ENCODE results near the gene NPHP1. TPM values are rescaled to one million over a fixed set of nuclear protein-coding genes. Genes with fewer than 3 reads are reported as not detected.

Gene NPHP1
- total RNA-seq, 1 donor from 2014 or later = 3.6 TPM

DNA sequence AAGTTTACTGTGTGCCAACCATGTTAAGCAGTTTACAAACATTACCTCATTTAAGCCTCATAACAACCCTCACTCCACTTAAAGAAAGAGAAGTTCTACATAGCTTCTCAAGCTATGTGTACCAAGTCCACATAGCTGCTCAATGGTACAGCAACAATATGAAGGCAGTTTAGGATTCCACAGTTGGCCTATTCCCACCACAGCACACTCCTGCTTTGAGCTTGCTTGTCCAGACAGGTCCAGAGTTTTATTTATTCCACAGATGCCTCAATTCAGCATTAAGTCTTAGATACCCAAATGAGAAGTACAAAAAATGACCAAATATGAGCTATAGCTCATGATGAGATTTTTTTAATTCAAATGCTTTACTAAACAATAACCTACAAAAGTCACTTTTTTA lies 24.8 kb downstream of the NPHP1 start:
- H3K36me3 Mint-ChIP-seq (ENCODE audit: unreplicated experiment) = peaks cover 5% of the 10 kb centered on the region
- H3K4me3 Mint-ChIP-seq (ENCODE audit: unreplicated experiment) = no peak overlapping the region
- H3K27me3 Mint-ChIP-seq (ENCODE audit: unreplicated experiment) = peaks cover 4% of the 10 kb centered on the region
- no peak overlapping the region for H3K27ac Mint-ChIP-seq (ENCODE audit: unreplicated experiment)
- peaks cover 14% of the 10 kb centered on the region for H3K9me3 Mint-ChIP-seq (ENCODE audit: unreplicated experiment)
- DNase-seq (ENCODE audit: extremely low spot score, unreplicated experiment) = no peak
- TF ChIP-seq CTCF (IDR thresholded peaks at IDR 0.05) = no peak
- H3K4me1 Mint-ChIP-seq (ENCODE audit: unreplicated experiment) = no peaks in the 10 kb centered on the region

DNA sequence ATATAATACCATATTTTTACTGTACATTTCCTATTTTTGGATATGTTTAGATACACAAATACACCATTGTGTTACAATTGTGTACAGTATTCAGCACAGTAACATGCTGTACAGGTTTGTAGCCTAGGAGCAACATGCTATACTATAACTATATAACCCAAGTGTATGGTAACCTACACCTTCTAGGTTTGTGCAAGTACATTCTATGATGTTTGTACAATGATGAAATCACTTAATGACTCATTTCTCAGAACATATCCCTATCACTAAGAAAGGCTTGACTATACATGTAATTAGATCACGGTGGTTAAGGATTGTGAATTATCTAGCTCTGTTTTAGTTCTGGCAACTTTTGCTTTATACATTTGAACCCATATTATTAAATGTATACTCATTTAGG lies 31.3 kb downstream of the NPHP1 start:
- no peak for TF ChIP-seq CTCF (IDR thresholded peaks at IDR 0.05)
- Mint-ChIP-seq H3K27me3 (ENCODE audit: unreplicated experiment) (peaks cover 14% of the 10 kb centered on the region), H3K36me3 (ENCODE audit: unreplicated experiment) (peaks cover 5% of the 10 kb centered on the region), H3K9me3 (ENCODE audit: unreplicated experiment) (no peaks in the 10 kb centered on the region), H3K27ac (ENCODE audit: unreplicated experiment) (no peak overlapping the region), H3K4me1 (ENCODE audit: unreplicated experiment) (no peaks in the 10 kb centered on the region), H3K4me3 (ENCODE audit: unreplicated experiment) (no peak overlapping the region)
- DNase-seq (ENCODE audit: extremely low spot score, unreplicated experiment) = no peak

DNA sequence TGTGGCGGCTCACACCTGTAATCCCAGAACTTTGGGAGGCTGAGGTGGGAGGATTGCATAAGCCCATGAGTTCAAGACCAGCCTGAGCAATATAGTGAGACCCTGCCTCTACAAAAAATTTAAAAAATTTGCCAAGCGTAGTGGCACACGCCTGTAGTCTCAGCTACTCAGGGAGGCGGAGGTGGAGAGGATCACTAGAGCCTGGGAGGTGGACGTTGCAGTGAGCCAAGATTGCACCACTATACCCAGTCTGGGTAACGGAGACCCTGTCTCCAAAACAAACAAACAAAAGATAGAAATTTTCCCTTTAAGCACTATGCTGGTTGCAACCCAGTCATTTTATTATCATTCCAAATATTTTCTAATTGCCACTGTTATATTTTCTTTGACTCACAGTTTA lies 32.3 kb downstream of the NPHP1 start:
- DNase-seq (ENCODE audit: extremely low spot score, unreplicated experiment) = no peak
- Mint-ChIP-seq H3K4me3 (ENCODE audit: unreplicated experiment) (no peak overlapping the region), H3K9me3 (ENCODE audit: unreplicated experiment) (no peaks in the 10 kb centered on the region), H3K27ac (ENCODE audit: unreplicated experiment) (no peak overlapping the region), H3K27me3 (ENCODE audit: unreplicated experiment) (peaks cover 14% of the 10 kb centered on the region), H3K4me1 (ENCODE audit: unreplicated experiment) (no peaks in the 10 kb centered on the region), H3K36me3 (ENCODE audit: unreplicated experiment) (no peaks in the 10 kb centered on the region)
- TF ChIP-seq CTCF (IDR thresholded peaks at IDR 0.05) = no peak

- Mint-ChIP-seq H3K4me3 (ENCODE audit: unreplicated experiment) (no peak overlapping the region), H3K27ac (ENCODE audit: unreplicated experiment) (no peak overlapping the region), H3K36me3 (ENCODE audit: unreplicated experiment) (no peaks in the 10 kb centered on the region), H3K4me1 (ENCODE audit: unreplicated experiment) (peaks cover 4% of the 10 kb centered on the region), H3K27me3 (ENCODE audit: unreplicated experiment) (peaks cover 15% of the 10 kb centered on the region), H3K9me3 (ENCODE audit: unreplicated experiment) (no peaks in the 10 kb centered on the region)
- DNase-seq (ENCODE audit: extremely low spot score, unreplicated experiment) = no peak
- TF ChIP-seq CTCF (IDR thresholded peaks at IDR 0.05) = no peak
Observed at GRCh38 chr2:110170102-110170501, 34.7 kb downstream of the NPHP1 start.

DNA sequence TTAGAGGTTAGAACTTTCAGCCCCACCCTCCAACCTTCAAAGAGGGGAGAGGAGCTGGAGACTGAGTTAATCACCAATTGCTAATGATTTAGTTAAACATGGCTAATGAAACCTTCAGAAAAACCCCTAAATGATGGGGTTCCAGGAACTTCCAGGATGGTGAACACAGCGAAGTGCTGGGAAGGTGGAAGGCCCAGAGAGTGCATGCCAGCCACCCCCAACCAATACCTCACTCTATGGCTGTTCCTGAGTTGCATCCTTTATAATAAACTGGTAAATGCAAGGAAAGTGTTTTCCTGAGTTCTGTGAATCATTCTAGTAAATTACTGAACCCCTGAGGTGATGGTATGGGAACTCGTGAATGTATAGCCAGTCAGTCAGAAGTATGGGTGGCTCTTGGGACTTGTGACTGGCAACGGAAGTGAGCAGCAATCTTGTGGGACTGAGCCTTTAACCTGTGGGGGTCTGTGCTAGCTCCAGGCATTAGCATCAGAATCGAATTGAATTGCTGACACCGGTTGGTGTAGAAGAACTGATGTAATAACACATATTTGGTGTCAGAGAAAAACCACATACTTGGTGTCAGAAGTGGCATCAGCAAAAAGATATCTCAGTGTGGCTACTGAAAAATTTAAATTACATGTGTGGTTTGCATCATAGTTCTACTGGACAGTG lies 37.4 kb downstream of the NPHP1 start:
- Mint-ChIP-seq H3K9me3 (ENCODE audit: unreplicated experiment) (no peaks in the 10 kb centered on the region), H3K36me3 (ENCODE audit: unreplicated experiment) (peaks cover 3% of the 10 kb centered on the region), H3K27me3 (ENCODE audit: unreplicated experiment) (peaks cover 17% of the 10 kb centered on the region), H3K4me1 (ENCODE audit: unreplicated experiment) (peaks cover 6% of the 10 kb centered on the region), H3K27ac (ENCODE audit: unreplicated experiment) (no peak overlapping the region), H3K4me3 (ENCODE audit: unreplicated experiment) (no peak overlapping the region)
- no peak for DNase-seq (ENCODE audit: extremely low spot score, unreplicated experiment)
- TF ChIP-seq CTCF (IDR thresholded peaks at IDR 0.05) = no peak

All from osteocyte (in vitro differentiated cells).